HG03469 (cell line): Measurements from ENCODE around the gene DYNLRB2.

Experiments
- ATAC-seq: cut with Tn5 transposase; IDR thresholded peaks from one replicate; pipeline ENCODE4 v1.9.1; 2021; ENCODE audit warnings: mild to moderate bottlenecking, moderate library complexity, moderate number of reproducible peaks; ENCODE audit not compliant: unreplicated experiment

Gene DYNLRB2

DNA sequence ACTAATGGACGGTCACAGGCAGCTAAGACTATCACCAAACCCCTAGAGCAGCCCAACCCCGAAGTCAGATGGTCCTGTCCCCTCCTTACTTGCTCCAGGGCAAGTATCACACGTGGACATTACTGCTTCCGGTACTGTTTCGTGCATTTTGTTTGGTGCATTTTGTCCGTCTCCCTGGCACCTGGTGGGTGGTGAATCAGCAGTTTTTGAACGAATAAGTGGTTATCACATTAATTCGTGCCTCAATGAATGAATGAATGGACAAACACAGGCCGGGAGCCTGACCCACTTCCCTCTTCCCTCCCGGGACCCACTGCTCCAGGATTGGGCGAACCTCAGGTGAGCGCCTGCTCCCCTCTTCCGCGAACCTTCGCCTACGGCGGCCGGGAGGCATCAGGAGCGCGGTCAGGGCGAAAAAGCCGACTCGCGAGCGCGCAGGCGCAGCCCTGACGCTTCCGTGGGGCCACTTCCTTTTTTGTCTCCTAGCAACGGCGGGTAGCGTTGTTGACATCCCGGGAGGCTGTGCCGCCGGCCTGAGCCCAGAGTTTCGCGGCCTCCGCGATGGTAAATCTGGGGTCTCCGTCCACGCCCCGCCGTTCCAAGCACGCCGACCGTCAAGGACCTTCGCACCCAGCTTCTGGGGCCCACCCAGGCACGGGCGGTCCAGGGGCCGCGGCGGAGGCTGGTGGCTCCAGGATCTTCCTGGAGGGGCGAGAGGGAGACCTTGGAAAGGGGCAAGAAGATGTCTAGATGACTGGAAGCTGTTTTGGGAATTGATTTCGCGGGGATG lies at the start of gene DYNLRB2:
Gene DYNLRB2, plus strand, starts transcription at position 478 of the 790 bp plus-strand sequence. Its CDS starts 84 bp downstream, at position 562.
- ATAC-seq = peak; percentile 89

DNA sequence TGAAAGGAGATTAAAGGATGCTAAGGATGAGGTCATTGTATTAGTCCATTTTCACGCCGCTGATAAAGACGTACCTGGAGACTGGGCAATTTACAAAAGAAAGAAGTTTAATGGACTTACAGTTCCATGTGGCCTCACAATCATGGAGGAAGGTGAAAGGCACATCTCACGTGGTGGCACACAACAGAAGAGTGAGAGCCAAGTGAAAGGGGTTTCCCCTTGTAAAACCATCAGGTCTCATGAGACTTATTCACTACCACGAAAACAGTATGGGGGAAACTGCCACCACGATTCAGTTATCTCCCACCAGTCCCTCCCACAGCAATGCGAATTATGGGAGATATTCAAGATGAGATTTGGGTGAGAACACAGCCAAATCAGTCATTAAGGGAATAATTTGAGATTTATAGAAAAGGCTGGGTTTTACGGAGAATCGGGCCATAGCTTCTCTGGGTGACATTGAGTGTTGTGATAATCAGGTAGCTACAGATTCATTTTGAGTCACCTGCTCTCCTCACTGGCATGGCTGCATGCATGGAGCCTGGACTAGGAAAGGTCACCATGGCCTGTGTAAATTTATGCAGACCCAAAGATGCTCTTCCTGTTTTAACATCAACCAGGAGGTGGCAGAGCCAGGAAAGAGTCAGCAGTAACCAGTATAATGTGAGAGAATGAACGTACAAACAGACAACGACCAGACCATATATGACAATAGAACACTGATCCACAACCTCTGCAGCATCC lies 40.5 kb upstream of the DYNLRB2 start:
- no peak for ATAC-seq

DNA sequence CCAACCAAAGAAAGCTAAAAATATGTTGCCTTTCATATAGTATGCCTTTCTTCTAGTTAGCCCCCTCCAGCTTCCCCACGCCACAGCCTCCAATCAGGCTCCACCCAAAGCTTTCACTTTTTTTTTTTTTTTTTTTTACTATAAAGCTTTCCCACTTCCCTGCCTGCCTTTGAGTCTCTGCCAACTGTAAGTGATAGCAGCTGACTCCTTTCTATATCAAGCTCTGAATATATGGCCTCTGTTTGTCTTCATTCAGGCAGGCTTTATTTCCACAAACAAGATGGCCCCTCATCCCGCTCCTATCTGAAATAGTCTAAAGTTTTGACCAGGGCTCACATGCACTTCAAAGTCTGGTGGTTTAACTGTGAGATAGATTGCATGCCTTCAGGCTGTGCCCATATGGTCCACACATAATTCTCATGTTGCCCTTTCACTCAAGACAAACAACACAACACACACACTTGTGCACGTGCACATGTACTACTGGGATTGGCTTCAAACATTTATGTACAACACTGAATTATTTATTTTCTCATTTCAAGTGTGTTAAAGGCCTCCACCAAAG lies 39.8 kb upstream of the DYNLRB2 start:
- no peak for ATAC-seq

DNA sequence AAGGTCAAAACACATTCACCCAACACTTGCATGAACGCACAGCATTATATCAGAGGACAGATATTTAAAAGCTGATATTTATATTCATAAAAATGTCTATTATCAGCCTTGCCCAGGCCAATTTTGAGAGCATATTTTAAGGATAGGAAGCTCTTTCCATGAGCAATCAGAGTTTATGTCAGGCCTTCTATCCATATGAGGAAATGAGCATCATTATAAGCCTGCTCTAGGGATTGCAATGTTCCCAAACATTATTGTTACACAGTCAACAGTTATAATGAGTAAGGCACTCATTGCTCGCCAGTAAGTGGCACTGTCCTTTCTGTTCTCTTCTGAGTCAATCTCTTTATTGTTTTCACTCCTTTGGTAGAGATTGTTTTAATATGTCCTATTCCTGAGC lies 37.7 kb upstream of the DYNLRB2 start:
- ATAC-seq = no peak

DNA sequence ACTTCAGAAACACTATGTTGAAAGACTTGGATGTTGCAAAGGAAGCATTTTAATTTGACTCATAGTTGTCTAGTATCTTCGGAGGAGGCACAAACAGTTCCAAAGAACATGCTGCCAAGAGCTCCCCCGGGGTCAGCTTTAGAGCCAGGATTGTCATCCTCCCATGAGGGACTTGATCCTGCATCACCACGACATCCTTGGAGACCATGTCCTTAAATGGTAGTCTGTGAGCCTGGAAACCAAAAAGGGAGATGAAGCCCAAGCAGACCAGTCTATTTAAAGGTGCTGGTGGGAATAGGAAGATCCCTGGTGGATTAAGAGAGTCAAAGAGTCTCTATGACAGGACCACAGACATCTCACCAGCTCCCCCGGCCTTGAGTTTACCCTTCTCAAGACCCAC lies 33.3 kb upstream of the DYNLRB2 start:
- ATAC-seq = no peak

DNA sequence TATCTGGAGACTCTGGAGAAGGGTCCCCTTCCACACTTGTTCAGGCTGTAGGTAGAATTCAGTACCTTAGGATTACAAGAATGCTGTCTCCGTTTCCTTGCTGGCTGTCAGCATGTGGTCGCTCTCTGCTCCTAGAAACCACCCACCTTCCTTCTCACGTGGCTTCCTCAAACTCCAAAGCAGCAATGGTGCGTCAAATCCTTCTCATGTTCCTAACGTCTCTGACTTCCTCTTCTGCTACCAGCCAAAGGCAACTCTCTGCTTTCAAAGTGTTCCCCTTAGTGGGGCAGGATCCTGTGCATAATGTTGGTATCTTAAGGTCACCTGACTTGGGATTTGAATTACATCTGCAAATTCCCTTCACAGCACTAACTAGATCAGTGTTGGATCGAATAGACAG lies 30.9 kb upstream of the DYNLRB2 start:
- no peak for ATAC-seq

DNA sequence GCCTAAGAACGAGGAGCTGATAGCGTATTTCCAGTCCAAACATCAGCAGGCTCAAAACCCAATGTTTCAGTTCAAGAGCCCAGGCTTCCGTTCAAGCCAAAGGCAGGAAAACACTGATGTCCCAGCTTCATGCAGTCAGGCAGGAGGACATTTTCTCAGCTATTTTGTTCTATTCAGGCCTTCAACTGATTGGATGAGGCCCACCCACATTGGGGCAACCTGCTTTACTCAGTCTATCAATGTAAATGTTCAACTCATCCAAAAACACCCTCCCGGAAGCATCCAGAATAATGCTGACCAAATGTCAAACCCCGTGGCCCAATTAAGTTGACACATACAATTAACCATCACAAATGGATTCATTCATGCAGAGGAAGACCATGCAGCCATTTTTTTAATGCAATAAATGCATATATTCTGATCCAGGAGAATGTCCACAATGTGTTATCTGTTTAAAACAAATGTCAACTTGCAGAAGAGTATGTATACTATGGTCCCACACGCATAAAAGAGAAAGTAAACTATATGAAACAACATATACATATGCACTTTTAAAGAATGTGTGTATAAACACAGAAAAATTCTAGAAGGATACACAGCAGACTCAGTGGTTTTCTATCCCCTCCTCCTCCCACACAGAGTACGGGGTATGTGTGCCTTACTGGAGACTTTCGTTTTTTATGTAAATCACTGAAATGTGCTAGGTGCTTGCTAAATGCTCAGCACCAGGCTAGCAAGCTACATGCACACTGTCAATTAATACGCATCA lies 28.8 kb upstream of the DYNLRB2 start:
- ATAC-seq = no peak

DNA sequence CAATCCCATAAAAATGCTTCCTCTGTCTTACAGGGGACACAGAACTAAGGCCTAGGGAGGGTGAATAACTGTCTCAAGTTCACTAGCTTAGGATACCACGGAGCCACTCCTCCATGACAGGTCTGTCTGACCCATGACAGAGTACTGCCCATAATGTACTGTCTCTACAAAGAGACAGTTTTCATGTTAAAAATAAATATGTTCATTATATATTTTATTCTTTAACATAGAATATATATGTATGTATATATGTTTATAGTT lies 28.3 kb upstream of the DYNLRB2 start:
- ATAC-seq = no peak

DNA sequence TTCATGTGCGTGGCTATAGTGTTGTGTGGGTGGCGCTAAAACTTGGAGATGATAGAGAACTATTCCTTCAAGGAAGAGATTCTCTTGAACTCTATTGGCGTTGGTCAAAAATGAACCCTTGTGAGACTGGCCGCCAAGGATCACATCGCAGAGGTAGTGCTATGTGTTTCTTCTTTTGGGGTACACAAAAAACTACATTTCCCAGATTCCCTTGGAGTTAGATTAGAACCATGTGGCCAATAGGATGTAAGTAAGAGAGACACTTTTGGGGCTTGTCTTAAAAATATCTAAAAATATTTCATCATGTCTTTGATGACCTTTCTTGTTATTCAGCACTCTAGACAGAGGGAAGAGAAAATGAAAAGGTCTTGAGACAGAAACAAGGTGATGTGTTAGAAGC lies 25.4 kb upstream of the DYNLRB2 start:
- ATAC-seq = no peak

DNA sequence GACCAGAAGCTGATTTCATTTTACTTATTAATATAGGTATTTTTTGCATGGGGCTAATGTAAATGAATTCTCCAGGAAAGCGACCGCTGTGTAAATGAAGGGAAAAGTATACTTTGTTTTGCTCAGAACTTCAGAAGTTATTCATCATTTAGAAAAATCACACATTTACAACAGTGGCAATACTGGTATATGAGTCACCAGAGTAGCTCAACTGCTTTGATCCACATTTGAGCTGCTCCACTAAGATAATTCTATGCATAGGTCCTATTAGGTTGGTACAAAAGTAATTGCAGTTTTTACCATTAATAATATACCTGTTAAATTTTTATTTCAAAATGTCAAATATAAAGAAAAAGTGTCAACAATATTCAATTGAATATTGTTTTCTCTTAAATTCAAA lies 22.9 kb upstream of the DYNLRB2 start:
- no peak for ATAC-seq

DNA sequence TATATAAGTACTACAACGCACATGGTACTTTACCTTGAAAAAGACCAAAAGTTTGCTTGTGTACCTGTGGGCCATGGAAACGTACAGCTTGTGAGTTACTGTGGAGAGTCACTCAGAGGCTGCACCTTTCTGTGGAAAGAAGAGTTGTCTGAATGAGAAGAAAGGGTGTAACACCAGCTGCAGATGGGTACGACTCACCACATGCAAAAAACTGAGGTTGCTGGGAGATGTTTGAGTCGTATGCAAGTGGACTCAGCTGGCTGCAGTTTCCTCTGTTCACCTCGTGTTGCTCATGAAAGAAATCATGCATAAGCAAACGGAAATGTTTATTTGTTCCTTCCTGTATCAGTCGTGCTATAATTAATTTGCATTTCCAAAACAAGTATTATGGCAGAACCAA lies 22.4 kb upstream of the DYNLRB2 start:
- ATAC-seq = no peak

DNA sequence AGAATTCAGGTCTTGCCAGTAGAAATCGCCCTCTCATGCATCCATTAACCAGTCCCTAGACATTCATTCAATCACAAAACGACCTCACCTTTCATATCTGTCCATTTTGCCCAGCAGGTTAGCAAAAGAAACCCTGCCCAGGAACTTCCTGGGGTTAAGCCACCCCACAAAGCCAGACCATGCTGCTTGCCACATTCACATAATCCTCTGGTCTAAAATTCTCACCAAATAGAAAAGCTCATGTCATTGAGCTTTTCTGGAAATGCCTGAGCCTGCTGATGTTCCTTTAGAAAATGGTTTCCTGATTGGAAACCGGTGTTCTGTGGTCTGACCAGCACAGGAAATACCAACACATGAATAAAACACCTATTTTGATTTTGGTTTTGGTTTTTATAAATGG lies 21.6 kb upstream of the DYNLRB2 start:
- no peak for ATAC-seq

DNA sequence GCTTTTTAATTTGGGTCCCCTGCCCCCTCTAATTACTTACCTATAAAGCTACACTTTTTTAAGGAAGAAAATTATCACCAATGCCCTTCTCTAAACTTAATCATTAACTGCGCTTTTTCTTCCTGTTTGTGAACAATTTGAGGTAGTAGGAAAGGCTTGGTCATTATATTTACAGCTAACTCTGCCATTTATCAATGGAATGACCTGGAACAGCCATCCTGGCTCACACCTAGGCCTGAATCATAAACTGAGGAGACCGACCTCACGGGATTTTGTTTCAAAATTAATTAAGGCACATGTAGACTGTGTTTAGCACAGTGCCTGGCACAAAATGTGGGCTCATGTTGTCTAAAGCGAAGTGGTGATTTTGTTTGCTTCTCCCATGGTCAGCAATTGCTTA lies 15.4 kb upstream of the DYNLRB2 start:
- ATAC-seq = no peak

DNA sequence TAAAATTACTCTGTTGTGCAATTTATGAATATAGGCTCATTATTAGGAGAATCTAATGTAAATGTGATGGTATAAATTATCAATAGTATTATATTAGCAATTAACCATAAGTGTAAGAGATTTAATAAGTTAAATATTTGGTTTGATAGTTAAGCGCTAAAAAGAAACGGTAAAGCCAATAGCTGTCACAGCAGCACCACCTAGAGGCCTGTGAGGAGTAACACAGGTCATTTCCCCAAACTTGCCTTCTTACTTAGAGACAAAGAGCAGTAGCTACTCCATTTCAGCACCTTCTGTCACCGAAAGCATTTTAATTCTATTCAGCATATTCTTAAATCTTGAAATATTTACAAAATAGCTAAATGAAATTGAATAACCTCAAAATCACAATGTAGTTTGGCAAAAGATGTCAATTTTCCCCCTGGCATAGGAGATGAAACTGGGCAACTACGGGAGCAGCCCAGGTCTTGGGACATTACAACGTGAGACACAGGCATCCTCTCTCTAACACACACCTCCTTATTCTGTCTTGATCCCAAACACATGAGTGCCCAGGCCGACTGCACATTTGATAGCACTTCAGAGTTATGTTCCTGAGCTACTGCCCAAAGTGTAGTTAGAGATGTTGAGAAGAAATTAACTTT lies 14.3 kb upstream of the DYNLRB2 start:
- ATAC-seq = no peak

DNA sequence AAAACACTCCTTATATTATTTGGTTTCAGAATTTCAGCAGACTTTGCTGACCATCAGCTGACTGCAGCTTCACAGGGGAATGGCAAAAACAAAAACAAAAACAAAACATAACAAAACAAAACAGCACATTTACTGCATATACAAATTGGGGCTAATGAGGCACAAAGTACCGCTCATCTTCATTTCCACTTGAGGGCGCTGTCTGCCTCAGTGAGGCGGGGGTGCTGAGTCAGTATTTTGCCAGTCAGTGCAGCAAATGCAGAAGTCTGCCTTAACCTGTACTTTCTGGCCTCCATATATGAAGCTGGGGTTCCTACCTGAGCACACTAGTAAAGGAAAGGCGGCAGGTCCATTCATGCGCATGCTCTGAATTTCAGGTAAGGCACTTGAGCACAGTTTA lies 13.5 kb upstream of the DYNLRB2 start:
- no peak for ATAC-seq

DNA sequence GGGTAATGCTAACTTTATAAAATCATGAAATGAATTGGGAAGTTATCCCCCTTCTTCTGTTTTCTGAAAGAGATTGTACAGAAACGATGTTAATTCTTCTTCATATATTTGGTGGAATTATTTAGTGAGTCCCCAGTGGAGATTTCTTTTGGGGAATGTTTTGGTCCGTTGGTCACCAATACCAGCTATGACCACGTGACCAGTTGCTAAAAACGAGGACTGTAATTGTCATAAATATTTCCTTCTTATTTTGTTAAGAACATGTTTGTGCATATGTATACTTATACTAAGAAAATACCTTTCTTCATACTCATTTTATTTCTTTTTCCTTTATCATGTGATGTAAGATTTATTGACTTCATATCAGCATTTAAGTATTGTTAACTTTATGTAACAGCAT lies 10.3 kb upstream of the DYNLRB2 start:
- no peak for ATAC-seq

DNA sequence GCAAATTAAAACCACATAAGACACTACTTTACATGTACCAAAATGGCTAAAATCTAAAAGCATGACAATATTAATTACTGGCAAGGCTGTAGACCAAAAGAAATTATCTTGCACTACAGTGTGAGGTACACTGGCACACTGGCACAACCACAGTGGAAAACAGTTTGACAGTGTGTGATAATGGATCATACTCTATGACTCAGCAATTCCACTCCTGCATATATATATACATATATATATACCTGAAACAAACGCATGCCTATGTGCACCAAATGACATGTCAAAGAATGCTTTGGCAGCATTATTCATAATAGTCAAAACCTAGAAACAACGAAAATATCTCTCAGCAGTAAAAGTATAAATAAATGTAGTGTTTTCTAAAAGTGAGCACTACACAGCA lies 4.6 kb upstream of the DYNLRB2 start:
- ATAC-seq = no peak

DNA sequence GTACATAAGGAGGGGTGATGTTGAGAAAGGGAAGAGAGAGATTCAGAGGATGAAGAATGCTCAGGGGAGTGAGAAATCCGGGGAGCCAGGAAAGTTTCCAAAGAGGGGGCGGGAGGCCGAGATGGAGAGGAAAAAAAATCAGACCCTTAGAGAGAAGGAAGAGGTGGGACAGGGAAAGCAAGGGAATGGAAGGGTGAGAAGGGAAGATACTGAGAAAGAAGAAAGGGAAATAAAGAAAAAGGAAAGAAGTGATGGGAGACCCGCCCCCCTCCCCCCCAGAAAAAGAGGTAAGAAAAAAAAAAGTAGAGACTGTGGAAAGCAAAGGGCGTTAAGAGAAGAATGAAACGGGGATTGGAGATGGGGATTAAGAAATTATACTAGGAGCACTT lies 507 bp downstream of the DYNLRB2 start:
- no peak for ATAC-seq

DNA sequence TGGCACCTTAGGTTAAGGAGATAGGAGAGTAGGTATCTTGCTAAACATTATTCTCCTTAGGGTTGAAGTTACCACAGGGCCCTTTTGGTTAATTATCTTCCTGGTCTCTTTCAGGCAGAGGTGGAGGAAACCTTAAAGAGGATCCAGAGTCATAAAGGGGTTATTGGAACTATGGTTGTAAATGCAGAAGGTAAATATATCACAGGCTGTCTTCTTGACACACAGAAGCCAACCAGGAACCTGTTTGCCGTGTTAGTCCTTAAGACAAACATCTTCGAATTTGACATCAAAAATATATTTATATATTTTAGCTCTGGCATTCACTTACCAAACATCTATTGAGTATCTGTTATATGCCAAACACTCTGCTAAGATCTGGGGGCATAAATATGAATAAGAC lies 2.4 kb downstream of the DYNLRB2 start:
- ATAC-seq = no peak

DNA sequence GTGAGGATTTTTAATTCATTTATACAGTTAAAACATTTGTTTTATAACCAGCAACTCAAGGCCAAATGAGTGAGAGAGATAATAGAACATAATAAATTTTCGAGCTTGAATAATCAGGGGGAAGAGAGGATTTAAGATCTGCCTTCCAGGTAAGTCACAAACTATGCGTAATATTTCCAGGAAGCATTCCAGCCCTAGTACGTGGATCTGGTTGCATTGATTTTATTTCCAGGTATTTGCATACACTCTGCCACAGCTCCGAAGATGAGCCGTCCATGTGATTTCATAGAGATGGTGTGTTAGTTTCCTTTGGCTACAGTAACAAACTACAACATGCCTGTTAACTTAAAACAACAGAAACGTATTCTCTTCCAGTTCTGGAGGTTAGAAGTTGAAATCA lies 3.5 kb downstream of the DYNLRB2 start:
- no peak for ATAC-seq

DNA sequence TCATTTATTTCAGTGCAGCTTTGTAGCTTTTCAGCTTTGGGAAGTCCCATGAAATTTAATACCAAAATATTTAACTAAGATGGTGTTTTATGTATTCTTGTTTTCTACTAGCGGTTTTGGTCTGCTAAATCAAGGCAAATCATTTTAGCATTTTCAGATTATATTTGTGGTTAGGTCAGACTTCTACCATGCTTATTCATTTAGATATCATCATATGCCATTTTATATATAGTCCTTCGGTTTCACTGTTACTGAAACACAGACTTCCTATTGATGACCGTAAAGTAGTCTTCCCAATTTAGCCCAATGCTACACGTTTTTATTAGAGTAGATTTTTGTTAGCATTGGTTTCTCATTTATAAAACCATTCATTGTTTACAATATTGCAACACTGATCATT lies 5.5 kb downstream of the DYNLRB2 start:
- no peak for ATAC-seq
